ENCODE results near the gene KRTAP10-7.
"Not testable (repeated sequence)": the region's sequence is repeated elsewhere in the genome, so short reads cannot be mapped to it uniquely, and the experiment has no call there.

KRTAP10-7 gene

DNA sequence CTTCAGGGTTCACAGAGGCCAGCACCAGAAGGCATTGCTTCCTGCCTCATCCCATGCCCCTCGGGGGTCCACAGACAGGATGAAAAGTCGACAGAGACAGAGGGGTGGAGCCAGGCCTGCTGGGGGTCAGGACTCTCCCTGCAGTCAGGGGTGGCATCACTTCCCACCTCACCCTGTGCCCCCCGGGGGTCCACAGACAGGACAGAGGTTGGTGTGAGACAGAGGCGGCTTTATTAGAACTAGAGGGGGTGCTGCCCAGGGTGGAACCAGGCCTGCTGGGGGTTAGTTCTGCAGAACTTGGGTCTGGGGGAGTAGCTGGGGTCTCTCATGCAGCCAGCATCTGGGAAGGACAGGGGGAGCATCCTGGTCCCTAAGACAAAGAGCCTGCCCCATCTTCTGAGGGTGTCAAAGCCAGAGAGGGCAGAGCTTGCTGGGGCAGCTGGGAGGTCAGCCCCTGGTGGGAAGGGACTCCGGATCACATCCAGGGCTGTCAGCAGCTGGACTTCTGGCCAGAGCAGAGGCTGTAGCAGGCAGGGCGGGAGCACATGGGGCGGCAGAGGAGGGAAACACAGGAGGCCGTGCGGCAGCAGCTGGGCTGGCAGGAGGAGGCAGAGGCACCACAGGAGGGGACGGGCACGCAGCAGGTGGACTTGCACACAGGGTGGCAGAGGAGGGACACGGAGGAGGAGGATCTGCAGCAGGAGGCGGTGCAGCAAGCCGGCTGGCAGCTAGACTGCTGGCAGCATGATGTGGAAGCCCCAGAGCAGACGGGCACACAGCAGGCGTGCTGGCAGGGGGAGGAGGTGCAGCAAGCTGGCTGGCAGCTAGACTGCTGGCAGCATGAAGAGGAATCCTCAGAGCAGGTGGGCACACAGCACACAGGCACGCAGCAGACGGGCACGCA, 9.2 kb upstream of the KRTAP10-7 start:
- not testable (repeated sequence) for DNase-seq (ENCODE audit: low spot score)

DNA sequence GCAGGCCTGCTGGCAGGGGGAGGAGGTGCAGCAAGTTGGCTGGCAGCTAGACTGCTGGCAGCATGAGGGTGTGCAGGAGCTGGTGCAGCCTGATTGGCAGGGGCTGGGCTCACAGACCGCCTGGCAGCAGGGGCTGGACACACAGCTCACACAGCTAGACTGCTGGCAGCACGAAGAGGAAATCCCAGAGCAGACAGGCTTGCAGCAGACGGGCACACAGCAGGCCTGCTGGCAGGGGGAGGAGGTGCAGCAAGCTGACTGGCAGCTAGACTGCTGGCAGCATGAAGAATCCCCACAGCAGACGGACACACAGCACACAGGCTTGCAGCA, 8.6 kb upstream of the KRTAP10-7 start:
- not testable (repeated sequence) for DNase-seq (ENCODE audit: low spot score)

DNA sequence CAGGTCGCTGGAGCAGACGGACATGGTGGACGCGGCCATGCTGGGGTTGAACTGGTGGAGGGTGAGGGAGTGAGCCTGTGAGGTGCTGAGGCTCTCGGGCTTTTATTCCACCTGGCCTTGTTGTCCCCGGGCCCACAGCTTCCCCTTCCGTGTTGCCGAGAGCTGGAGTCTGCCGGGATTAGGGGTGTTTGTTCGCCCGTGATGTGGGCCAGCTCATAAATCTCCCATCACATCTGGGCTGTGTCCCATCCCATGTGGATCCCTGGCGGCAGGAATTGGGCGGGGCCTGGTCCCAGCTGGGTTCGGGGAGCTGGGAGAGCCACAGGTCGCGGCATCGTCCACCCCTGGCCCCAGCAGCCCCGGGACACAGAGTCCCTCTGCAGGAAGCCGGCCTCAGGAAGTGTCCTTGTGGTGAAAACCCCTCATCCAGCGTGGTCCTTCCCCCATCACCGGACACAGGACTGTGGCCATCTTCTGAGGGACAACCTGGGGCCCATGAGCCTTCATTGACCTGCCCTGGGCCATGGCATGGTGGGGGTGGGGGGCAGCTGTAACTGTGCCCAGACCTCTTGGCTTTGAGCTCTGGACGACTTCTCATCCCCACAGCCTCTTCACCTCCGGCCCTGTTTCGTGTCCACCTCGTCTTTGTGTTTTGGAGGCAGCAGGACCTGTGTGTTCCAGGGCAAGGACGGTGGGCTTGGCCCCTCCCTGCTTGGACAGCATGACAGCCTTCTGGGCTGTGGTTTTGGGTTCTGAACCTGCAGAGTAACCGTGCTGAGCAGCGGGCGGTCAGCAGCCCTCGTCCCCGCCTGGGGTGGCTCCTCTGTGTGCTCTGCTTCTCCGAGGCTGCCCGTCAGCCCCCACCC, 7.7 kb upstream of the KRTAP10-7 start, which contains the start of gene KRTAP10-6:
Gene KRTAP10-6 (minus strand): TSS at position 60 of the 866 bp plus-strand sequence. CDS start 21 bp downstream, at position 39.
- DNase-seq (ENCODE audit: low spot score) = no peak

DNA sequence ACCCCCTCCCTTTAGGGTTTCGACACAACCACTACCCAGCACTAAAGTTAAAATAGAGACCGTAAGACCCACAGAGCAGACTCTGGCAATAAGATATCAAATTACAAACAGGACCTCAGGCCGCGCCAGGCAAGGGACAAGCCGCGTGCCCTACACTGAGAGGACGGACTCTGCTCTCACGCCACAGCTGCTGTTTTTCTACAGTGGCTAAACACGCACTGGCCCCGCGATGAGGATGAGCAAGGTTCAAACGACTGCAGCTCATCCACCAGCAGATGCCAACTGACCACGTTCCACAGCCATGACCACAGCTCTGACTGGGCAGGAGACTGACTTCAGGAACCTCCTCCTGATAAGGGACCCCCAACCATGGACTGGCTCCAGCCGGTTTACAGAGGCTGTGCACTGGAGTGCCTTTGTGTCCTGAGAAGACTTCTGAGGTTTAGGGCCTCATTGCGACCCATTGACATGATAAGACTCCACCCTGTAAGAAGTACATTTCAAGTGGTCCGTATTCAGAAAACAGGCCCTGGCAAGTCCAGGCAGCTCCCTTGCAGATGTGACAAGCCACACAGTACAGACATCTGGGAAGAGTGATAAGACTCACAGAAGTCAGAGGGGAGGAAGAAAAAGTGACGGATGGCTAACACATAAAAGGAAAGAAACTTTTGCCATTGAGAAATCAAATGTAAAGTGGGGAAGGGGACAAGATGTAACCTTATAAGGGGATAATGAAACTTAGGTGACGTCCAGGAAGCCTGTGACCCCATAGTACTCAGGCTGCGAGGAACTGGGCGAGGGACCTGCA, 6.6 kb upstream of the KRTAP10-7 start:
- DNase-seq (ENCODE audit: low spot score) = no peak

DNA sequence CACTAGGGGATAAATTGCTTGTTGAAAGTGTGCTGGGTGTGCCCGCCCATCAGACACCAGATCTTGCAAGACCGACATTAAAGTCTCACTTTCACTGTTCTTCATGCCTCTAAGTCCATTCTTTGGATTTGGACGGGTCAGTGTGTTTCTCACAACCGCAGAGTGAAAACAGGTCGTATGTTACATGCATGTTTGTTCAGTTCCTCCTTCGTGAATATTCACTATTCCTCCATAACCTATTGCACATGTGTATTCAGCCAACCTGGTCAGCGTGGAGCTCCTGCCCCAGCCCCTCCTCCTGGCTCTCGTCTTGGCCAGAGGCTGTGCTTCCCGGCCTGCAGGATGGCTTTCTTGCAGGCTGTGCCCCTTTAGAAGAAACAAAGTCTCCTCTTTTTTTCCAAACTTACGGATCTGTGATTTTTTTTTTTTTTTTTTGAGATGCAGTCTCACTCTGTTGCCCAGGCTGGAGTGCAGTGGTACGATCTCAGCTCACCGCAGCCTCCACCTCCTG, 5.9 kb upstream of the KRTAP10-7 start:
- DNase-seq (ENCODE audit: low spot score) = no peak

DNA sequence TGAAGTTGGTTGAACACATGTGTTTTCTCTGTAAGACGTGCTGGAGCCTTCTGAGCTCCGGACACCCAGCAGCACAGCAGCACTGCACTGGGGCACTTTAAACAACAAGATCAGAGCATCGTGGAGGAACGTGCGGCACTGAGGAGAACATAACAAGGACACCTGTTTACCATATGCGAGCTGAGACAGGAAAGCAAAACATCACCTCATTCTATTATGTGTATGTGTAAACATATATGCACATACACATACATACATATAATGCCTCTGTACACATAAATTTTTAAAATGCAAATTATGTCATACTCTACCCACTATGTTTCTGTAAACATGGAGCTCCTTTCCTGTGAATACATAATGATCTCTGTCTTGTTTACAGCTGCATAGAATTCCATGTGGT, 4.9 kb upstream of the KRTAP10-7 start:
- DNase-seq (ENCODE audit: low spot score) = no peak

DNA sequence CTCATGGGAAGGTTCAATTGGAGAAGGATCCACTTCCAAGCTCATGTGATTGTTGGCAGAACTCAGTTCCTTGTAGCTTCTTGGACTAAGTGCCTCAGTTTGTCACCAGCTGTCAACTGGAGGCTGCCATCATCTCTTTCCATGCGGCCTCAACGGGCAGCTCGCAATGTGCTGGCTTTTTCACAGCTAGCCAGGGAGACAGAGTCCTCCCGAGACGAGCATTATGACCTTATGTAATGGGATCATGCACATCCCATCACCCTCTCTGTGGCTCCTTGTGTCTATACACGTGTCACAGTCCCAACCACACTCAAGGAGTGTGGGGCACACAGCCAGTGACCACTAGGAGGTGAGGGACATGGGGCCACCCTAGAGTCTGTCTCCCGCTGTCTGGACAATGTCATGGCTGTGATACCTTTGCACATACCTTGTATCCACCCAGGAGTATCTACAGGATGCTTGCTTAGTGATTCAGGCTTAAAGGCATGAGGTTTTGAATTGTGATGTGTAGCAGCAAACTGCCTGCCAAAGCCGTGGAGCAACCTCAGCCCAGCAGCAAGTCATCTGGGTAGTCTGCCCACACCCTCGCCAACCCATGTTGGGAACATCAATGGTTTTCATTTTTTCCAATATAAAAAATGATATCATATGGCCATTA, 4.2 kb upstream of the KRTAP10-7 start:
- no peak for DNase-seq (ENCODE audit: low spot score)

DNA sequence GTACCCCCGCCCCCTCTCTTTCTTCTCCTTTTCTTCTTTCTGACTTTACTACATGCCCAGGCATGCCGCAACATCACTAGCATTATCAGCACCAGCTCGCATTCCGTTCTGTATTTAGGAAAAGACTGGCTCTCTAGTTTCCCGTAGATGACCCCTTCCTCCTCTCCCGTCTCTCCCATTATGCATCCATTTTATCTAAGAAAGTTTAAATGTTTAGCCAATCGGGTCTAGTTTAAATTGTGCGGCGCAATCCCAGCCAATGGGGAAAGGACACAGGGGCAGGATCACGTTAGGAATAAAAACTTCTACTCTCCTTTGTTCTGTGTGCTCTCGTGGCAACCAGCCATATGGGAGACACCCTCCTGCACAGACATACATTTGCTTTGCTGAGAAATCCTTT, 2.3 kb upstream of the KRTAP10-7 start:
- no peak for DNase-seq (ENCODE audit: low spot score)

DNA sequence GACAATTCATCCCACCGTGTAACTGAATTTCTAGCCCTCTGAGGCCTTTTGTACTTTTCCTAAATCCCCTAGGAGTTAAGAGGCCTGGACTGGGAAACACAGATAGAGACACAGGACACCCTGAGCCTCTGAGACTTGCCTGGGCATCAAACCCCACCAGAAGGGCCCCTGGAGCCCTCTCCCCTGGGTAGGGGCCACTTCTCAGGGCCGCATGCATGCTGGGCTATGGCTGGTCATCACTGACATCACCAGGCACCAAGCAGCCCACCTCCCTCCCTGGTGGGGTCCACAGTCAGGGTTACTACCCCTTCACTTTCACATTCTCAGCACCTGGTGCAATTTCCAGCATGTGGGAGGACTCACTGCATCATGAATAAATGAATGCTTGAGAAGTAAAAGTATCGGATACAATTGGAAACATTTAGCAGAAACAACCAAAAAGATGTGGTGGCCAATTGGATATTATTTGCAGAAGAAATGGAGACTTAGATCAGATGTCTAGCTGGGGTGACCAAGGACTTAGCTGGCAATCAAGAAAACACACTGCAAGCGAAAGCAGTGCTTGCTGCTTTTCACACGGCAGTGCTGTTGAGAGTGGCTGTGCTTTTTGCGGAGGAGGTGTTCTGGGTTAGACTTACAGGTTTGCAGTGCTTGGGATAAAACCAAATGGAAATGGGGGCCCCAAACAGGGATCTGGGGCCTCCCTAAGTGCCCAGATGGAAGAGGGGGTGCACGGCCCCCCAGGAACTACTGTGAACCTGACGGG, 950 bp upstream of the KRTAP10-7 start:
- DNase-seq (ENCODE audit: low spot score) = no peak

DNA sequence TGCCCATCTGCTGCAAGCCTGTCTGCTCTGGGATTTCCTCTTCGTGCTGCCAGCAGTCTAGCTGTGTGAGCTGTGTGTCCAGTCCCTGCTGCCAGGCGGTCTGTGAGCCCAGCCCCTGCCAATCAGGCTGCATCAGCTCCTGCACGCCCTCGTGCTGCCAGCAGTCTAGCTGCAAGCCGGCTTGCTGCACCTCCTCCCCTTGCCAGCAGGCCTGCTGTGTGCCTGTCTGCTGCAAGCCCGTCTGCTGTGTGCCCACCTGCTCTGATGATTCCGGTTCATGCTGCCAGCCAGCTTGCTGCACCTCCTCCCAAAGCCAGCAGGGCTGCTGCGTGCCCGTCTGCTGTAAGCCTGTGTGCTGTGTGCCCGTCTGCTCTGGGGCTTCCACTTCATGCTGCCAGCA, 694 bp downstream of the KRTAP10-7 start:
- DNase-seq (ENCODE audit: low spot score) = not testable (repeated sequence)

DNA sequence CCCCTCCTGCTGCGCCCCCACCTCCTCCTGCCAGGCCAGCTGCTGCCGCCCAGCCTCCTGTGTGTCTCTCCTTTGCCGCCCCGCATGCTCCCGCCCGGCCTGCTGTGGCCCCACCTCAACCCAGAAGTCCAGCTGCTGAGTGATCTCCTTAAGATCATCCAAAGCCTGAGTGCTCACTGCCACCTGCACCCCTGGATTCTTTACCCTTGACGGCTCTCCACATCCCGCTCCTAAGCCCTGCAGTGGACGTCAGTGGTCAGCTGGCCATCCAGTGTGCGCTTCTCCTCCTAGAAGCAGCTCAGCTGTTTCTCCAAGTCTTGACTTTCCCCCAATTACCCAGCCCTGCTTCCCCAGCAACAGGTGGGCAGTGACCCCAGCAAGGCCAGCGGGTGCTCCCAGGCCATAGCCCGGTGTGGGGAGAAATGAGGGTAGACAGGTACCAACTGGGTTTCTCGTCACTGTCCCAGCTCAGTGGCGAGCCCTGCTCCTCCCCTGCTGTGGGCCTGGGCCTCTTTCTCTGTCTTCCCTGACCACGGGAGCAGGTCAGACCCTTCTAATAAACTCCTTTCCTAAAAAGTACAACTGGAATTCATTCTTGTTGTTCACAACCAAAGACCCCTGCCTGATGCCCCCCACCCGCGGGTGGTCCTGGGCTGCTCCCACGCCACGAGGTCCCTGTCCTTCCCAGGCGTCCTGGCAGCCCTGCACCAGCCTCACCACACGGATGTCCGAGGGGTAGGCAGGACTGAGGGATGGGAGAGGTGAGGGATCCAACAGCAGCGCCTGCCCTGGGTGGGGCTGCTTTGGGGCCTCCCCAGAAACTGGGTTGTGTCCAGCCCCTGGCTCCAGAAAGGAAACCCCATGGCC, 1.4 kb downstream of the KRTAP10-7 start:
- no peak for DNase-seq (ENCODE audit: low spot score)

DNA sequence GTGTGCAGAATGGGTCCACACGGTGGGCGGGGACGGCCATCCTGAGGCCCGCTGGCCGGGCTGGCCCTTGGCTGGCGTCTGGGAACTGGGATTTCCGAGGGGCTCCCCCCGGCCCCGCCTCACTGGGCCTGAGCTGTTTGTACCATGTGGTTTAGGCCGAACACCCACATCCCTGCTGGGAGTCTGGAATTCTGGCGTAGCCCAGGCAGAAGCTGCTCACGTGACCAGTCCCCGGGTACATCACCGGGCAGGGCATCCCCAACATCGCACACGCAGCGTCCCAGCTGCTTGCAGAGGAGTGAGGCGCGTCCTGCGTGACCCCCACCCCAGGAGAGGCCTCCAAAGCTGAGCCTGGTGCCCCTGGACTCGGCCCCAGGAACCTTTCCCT, 2.1 kb downstream of the KRTAP10-7 start:
- DNase-seq (ENCODE audit: low spot score) = no peak

DNA sequence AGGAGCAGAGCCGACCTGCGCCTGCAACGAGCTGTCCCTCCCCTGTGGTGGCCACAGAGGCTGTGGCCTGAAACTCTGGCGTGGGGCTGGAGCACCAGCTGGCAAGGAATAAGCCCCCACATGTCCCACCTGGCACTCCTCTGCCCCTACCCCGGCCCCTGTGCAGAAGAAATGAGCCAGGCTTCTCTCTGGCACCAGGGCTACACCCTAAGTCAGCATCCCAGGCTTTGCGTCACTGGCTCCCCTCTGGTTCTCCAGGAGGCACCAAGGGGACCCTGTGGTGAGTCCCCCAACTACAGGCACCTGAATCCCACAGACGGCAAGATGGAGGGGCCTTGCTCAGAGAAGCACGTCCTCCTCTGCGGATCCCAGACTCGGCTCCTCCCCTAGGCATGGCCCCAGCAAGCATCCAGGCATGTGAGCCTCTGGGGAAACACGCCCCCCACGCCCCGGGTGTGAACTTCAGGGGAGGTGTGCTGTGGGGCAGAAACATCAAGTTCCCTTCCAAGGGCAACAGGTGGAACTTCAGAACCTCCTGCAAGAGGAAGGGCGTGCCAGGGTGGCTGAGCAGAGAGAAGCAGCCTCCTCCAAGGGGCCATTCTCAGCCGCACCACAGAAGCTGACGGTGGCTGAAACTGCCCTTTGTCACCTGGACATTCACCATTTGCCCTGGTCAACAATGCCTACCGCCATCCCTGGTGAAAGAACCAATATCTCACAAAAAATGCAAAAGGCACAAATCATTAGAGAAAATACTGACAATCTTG, 2.9 kb downstream of the KRTAP10-7 start:
- no peak for DNase-seq (ENCODE audit: low spot score)

DNA sequence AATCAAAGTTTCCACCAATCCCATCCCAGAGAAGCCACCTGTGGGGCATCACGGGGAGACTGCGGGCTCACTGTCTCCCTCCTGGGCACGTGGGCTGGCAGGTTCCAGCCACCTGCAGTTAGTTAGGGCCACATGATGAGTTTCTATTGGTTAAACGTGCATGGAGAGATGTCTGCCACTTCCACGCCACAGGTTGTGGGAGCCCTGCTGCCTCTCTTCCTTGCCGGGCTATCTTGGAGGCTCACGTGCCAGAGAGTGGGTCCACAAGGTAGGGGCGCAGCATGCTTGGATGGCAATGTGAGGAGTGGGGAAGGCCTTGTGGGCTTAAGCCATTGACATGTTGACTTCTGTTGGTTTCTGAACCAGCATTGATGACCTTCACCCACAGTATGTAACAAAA, 3.5 kb downstream of the KRTAP10-7 start:
- DNase-seq (ENCODE audit: low spot score) = no peak

DNA sequence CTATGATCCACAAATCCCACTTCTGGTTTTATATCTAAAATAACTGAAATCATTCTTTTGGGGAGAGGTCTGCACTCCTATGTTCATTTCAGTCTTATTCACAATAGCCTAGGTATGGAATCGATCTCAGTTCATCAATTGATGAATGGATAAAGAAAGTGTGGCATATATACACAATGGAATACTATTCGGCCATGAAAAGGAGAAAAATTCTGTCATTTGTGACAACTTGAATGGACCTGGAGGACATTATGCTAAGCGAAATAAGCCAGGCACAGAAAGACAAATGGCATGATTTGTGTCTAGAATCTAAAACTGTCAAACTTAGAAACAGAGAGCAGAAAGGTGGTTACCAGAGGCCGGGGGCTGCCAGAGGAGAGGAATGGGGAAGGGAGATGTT, 6.1 kb downstream of the KRTAP10-7 start:
- no peak for DNase-seq (ENCODE audit: low spot score)

DNA sequence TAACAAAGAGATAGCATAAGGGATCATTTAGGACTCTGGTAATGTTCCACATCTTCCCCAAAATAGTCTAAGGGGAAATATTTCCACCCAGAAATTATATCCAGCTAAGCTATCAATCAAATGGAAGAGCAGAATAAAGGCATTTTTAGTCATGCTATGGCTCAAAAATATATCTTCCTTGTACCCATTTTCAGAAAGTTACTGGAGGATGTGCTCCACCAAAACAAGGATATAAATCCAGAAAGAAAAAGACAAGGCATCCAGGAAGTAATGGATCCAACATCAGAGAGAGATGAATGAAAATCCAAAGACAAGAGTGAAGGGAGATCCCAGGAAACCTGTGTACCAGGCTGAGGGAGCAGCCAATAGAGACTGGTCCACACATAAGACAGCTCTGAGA, 8.8 kb downstream of the KRTAP10-7 start:
- no peak for DNase-seq (ENCODE audit: low spot score)

DNA sequence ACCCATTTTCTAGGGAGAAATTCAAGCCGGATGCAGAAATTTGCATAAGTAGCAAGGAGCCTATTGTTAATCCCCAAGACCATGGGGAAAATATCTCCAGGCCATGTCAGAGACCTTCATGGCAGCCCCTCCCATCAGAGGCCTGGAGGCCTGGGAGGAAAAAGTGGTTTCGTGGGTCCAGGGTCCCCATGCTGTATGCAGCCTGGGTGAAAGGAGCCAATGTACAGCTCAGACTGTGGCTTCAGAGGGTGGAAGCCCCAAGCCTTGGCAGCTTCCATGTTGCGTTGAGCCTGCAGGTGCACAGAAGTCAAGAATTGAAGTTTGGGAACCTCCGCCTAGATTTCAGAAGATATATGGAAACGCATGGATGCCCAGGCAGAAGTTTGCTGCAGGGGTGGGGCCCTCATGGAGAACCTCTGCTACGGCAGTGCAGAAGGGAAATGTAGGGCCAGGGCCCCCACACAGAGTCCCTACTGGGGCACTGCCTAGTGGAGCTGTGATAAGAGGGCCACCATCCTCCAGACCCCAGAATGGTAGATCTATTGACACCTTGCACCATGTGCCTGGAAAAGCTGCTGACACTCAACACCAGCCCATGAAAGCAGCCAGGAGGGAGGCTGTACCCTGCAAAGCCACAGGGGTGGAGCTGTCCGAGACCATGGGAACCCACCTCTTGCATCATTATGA, 9.9 kb downstream of the KRTAP10-7 start:
- not testable (repeated sequence) for DNase-seq (ENCODE audit: low spot score)

DNA sequence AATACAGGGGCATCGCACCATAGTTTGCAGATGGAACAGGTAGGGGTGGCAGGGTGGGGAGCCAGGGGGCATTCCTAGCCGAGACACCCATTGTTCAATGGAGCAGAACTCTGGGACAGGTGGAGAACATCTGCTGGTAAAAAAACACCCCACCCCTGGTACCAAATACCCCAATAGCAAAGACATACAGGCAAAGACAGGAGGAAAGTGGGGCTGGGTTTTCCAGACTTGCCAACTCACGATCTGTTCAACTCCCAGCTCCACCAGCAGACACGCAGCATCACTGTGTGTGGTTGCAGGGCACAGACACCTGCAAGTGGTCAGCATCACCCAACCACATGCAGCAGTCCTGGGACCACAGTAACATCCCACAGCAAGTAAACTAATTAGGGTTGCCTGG, 11.2 kb downstream of the KRTAP10-7 start:
- DNase-seq (ENCODE audit: low spot score) = no peak

Data from GM03348 (cell line).